Effector CD8-positive, alpha-beta T cell (primary cell): ENCODE data around the gene ATG12.
"Not testable (repeated sequence)": the region's sequence is repeated elsewhere in the genome, so short reads cannot be mapped to it uniquely, and the experiment has no call there.

Source experiments
- DNase-seq: peaks from one replicate; lab custom pipeline; 2025; lab: John Stamatoyannopoulos, UW
- total RNA-seq, 4 experiments: gene quantifications; one replicate each; lab custom pipeline; 2026; lab: John Stamatoyannopoulos, UW

ATG12 gene
- 57.7 to 93.7 (median 74.9) reads per million in 4 experiments for total RNA-seq

- DNase-seq: peak; percentile 81
These were observed at the start of gene ATG12, which contains the start of gene AP3S1 for GRCh38 chr5:115841382-115842088. Gene ATG12 (minus strand): TSS chr5:115841565. CDS start chr5:115841552, 13 bp downstream. Gene AP3S1 (plus strand): TSS chr5:115841935. CDS start chr5:115842038, 103 bp downstream.

GRCh38 chr5:115888027-115888426 lies 46.7 kb upstream of the ATG12 start:
- no peak for DNase-seq

- DNase-seq: not testable (repeated sequence)
These were observed 43.8 kb upstream of the ATG12 start for GRCh38 chr5:115885208-115885607.

- DNase-seq: no peak
These were observed 43.3 kb upstream of the ATG12 start for GRCh38 chr5:115884704-115885103.

GRCh38 chr5:115882434-115882833 lies 41.1 kb upstream of the ATG12 start:
- not testable (repeated sequence) for DNase-seq

- not testable (repeated sequence) for DNase-seq
These were observed 36.0 kb upstream of the ATG12 start for GRCh38 chr5:115877342-115877741.

- no peak for DNase-seq
These were observed 34.1 kb upstream of the ATG12 start for GRCh38 chr5:115875447-115875846.

GRCh38 chr5:115873392-115873791 lies 32.0 kb upstream of the ATG12 start:
- no peak for DNase-seq

- DNase-seq: no peak
These were observed 31.1 kb upstream of the ATG12 start for GRCh38 chr5:115872447-115872846.

GRCh38 chr5:115869256-115869795 lies 28.0 kb upstream of the ATG12 start:
- no peak for DNase-seq

- no peak for DNase-seq
These were observed 18.0 kb upstream of the ATG12 start for GRCh38 chr5:115859378-115859777.

GRCh38 chr5:115858396-115858795 lies 17.0 kb upstream of the ATG12 start:
- DNase-seq: no peak

- no peak for DNase-seq
These were observed 16.4 kb upstream of the ATG12 start for GRCh38 chr5:115857626-115858349.

- DNase-seq: no peak
These were observed 15.7 kb upstream of the ATG12 start for GRCh38 chr5:115857057-115857479.

GRCh38 chr5:115855959-115856358 lies 14.6 kb upstream of the ATG12 start:
- no peak for DNase-seq

- DNase-seq: no peak
These were observed 12.8 kb upstream of the ATG12 start for GRCh38 chr5:115854139-115854538.

- no peak for DNase-seq
These were observed 9.5 kb upstream of the ATG12 start for GRCh38 chr5:115850744-115851416.

GRCh38 chr5:115849258-115849798 lies 8.0 kb upstream of the ATG12 start:
- DNase-seq: no peak

GRCh38 chr5:115847290-115847689 lies 5.9 kb upstream of the ATG12 start:
- no peak for DNase-seq

- no peak for DNase-seq
These were observed 3.0 kb upstream of the ATG12 start for GRCh38 chr5:115844321-115844817.

- no peak for DNase-seq
These were observed 2.2 kb upstream of the ATG12 start for GRCh38 chr5:115843444-115844130.
